HG02571 (cell line): ENCODE data around the gene METRN.
"Not testable (repeated sequence)": the region's sequence is repeated elsewhere in the genome, so short reads cannot be mapped to it uniquely, and the experiment has no call there.

Experiments
- ATAC-seq: cut with Tn5 transposase; IDR thresholded peaks from one replicate; pipeline ENCODE4 v1.9.1; 2021; ENCODE audit warnings: mild to moderate bottlenecking, moderate library complexity; ENCODE audit not compliant: unreplicated experiment

METRN gene

DNA sequence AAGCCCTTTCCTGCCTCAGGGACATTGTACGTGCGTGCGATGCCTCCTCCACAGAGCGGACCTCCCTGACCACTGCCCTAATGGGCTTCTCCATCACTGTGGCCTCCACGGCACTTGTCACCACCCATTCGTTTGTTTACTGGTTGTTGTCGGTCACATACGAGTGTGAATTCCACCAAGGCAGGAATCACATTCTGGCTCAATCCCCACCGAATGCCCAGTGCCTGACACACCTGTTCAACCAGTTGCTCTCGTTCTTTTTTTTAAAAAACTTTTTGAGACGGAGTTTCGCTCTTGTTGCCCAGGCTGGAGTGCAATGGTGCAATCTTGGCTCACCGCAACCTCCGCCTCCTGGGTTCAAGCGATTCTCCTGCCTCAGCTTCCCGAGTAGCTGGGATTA, 23.7 kb upstream of the METRN start:
- not testable (repeated sequence) for ATAC-seq

DNA sequence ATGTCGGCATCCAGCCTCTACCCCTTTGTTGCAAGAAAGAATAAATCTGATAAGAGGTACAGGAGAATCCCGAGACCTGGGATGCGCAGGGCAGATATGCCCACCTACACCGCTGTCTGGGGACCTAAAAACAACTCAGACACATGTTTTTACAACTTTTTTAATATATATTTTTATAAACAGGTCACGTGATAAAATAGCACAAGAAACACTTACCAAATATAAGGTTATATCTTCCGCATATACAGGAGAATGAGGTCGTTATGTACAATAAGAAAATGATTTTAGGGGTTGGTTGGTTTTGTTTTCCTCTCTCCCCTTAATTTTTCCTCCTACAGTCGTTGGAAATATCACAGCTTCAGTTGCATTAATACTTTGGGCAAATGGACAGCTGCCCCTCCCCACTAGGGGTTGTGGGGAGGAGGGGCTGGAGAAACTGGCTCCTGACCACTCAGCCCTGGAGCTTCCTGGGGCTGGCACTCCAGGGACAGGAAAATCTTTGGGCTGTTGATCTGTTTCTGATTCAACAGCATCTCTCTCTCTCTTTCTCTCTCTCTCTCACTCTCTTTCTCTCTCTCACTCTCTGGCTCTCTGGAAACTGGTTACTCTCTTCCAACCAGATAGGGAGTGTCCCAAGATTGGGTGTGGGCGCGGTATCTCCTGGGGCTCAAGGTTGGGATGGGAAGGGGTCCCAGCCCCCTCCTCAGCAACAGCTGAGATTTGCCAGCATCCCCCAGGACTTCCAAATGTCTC, 22.4 kb upstream of the METRN start:
- ATAC-seq, result no peak

DNA sequence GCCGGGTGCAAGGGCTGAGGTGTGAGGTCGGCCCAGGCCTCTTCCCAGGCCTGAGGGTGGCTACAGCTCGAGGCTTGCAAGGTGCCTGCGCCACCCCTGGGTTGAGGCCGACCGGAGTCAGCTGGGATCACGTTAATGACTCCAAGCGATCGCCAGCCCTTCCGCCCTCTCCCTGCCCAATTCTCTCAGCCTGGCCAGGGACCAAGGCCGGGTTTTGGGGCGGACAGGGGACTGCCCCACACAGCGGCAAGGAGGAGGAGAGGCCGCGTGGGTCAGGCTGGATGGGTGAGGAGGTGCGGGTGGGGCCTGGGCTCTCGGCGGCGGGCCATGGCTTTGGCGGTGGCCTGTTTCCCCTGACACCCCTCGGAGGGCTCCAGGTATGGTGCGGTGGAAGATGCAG, 21.6 kb upstream of the METRN start:
- ATAC-seq, result no peak

DNA sequence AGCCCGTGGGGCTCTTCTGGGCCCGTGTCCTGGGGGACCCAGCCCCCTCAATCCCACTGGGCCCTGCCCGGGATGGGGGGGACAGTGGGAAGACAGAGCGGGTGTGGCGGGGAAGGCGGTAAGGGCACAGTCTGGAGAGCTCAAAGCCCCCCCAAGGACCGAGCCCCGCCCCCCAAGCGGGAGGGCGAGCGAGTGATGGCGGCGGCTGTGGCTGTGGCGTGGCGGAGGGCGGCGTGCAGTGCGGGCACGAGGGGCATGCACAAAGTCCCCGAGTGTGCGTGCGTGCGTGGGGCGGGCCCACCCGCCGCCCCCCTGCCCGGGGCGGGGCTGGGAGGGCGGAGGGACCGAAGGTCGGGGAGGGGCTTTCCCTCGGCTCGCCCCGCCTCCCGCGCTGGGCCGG, 21.2 kb upstream of the METRN start:
- ATAC-seq, result no peak

DNA sequence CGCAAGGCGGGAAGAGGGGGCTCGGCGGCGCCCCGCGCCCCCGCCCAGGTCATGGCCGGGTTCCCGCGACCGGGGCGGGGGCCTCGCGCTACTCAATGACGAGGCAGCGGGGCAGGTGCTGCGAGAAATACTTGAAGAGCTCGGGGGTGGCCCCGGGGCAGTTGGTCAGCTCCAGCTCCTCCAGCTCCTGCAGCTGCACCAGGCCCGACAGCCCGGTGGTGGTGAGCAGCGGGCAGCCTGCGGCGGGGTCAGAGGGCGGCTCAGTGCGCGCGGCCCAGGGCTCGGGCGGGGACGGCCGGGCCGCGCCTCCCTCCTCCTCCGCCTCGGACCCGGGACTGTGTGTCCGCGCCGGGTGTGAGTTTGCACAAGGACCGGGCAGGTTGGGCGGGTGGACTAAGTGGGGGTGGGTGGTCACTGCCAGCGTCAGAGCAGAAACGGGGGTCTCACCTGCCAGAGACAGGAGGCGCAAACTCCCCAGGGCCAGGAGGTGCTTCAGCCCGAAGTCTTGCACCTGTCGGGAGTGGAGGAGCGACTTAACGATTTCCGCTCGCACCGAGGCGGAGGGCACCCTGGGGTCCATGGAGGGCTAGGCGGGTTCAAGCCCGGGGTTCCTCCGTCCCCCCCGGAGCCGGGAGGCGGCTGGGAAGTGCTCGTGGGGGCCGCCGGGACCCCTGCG, 20.6 kb upstream of the METRN start:
- ATAC-seq, result no peak

DNA sequence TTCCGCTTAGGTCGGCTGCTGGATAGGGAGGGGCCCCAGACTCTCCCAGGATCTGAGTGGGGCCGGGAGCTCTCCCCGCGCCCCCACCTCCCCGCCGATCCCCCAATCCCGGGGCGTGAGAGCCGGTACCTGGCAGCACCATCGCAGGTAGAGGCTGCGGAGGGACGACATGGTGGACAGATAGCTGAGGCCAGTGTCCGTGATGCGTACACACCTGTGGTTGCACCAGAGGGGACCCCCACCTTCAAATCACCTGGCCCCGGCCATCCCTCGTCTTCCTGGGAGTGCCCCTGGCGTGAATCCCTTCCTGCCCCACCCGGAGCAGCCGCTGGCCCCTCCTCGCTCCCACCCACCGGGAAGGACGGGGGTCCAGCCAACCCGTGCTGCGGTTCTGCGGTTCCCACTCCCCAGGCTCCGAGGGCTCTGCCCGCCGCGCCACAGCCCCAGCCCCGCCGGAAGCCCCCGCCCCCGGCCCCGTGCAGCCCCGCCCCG, 20.0 kb upstream of the METRN start:
- ATAC-seq, result no peak

DNA sequence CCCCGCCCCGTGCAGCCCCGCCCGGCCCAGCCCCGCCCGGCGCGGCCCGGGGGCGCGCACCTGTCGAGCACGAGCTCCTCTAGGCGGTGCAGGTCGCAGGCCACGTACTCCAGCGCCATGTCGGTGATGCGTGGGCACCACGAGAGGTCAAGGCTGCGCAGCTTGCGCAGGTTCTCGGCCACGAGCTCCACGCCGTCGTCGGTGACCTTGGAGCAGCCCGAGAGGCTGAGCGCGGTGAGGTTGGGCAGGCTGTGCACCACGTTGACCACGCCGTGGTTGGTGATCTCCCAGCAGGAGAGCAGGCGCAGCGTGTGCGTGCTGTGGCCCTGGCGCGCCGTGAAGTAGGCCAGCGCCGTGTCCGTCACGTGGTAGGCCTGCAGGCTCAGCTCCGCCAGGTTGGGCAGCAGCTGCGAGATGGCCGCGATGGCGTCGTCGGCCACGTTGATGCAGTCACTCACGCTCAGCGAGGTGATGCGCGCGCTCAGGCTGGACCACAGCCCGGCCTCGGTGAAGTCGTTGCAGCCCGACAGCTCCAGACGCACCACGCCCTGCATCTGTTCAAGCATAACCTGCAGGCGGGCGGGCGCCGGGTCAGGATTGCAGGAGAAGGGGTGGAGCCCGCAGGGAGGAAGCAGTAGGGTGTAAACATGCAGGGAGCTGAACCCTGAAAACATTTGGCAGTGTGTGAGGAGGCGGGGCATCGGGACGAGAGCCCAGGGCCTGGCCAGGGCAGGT, 19.4 kb upstream of the METRN start:
- ATAC-seq, result no peak

DNA sequence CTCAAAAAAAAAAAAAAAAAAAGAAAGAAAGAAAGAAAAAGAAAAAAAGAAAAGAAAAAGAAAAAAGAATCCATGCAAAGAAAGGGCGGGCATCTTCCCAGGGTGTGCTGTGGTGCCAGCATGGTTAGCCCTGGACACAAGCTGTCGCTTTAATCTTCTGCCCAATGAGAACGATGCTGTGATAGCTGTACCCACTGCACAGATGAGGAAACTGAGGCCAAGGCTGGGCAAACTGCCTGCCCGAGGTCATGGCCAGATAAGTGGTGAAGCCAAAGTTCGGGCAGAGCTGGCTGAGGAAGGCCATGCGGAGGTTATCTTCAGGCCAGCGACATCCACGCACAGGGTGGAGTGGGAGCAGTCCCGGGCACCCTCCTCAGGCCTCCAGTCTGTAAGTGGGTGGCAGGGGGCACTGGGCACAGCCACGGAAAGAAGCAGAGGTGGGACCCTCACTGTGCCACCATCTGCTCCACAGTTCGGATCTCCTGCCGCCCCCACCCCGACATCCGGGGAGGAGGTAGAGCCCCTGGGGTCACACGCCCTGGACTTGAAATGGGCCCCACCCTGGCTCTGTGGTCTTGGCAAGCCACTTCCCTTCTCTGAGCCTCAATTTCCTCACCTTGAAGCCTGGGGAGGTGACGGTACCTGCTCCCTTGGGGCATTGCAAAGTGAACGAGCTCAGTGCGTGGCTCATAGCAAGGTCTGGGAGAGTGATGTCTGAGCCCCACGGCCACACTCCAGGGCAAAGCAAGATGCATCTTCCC, 15.8 kb upstream of the METRN start:
- no peak for ATAC-seq

DNA sequence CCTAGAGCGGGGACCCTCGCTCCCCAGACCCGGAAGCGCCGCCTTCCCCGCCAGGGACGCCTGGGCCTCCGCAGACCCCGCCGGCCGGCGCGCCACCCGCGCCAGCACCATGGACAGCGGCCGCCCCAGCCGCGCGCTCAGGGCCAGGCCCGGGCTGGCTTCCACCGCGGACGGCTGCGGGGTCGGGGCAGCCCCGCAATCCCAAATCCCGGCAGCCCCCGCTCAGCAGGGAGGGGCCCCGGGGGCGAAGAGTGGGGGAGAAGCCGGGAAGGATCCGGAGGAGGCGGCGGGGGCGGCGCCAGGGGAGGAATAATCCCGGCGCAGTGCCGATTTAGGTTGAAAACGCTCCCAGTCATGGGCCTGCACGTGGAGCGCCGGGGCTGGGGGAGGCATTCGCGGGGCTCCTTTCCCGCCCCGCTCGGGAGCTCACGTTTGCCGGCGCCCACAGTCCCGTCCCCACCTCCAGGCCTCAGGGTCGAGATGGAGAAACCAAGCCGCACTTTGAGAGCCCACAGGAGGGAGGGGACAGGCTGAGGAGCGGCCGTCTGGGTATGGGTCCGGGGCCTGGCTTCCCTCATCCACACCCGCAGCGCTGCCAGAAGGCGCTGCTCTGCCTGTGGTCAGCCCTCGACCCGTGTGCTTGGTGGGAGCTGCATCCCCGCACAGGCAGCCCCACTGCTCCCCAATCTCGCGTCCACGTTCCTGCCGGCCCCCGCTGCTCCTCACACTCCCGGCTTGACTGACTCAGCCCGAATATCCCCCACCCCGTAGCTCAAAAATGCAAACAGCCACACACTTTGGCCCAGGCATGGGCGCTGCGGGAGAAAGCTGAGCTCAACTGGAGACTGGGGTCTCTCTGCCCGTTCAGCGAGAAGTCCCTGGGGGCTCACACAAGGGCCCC, 14.0 kb upstream of the METRN start:
- no peak for ATAC-seq

DNA sequence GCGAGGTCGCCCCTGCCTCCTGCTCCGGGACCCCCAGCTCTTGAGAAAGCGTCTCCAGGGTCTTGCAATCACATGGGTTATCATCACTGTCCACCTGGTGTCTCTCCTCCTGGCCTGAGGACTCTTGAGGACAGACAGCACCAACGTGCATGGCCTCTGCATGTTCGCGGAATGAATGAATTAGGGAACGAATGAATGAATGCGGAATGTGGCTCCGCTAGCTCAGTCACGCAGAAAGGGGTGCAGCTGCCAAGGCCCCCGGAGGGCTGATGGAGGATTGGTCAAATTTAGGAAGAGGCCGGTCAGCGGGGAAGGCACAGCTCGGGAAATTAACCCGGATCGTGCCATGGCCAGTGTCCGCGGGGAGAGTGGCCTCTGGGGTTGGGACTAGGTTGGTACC, 12.6 kb upstream of the METRN start:
- no peak for ATAC-seq

DNA sequence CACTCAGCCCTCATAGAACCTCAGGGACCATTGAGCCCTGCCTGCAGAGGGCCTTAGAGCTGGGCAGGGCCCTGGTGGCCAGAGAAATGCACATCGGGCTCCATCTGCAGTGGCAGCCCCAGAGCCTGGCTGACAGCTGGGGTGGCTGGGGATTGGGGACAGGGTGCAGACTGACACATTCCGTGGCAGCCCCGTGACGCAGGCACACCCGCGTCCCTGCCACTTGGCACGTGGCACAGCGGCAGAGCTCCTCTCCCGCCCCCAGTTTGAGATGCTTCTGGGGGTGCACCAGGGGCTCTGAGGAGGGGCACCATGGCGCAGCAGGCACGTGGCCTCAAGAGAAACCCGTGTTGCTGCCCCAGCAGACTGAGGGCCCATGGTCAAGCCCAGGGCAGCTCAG, 11.5 kb upstream of the METRN start:
- no peak for ATAC-seq

DNA sequence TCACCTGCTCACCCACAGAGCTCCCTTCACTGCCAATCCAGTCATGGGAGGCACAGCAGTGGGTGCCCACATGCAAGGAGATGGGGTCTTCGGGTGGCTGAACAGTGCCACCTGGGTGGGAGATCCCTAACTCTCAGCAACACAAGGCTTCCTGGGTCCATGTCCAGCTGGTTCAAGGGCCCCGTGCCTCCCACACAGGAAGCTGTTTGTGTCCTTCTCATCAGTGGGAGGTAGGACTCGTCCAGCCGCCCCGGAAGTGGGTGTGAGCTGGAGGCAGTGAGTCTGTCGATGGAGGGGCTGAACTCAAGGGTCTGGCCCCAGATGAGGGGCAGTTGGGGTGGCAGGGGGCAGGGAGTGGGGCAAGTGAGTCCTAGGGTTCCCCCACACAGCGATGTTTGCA, 10.9 kb upstream of the METRN start:
- ATAC-seq, result no peak

DNA sequence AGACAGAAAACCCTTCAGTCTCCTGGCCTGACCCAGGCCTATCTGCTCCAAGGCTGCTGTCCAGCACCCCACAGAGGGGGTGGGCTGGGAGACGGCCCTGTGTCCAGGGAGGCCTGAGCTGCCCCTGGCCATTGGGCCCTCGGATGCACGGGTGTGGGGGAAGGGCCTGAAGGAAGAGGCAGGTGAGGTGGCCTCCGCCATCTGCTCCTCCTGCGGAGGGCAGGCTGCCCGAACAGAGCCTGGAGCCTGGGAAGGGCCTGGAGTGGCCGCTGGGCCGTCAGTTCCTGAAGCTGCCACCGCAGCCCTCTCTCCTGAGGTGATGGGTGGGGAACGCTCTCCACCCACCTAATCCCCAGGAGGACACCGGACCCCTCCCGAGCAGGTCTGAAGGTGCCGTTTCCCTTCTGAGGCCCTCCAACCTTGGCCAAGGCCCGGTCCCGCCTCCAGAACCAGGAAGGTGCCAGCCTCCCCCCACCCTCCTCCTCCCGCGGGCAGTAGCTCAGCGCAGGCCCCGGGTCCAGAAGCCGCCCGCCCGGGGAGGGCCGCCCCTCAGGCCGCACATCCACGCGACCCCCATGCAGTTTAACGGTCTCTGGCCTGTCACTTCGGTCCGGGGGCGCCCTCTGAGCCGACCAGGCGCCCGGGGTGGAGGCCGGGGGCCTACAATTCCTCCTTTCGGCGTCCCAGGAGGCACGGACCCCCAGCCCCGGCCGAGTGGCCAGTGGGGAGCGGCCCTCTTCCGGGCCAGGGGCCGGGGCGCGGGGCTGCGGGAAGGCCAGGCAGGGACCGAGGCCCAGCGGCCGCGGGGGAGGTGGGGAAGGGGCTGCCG, 10.2 kb upstream of the METRN start:
- ATAC-seq, result no peak

DNA sequence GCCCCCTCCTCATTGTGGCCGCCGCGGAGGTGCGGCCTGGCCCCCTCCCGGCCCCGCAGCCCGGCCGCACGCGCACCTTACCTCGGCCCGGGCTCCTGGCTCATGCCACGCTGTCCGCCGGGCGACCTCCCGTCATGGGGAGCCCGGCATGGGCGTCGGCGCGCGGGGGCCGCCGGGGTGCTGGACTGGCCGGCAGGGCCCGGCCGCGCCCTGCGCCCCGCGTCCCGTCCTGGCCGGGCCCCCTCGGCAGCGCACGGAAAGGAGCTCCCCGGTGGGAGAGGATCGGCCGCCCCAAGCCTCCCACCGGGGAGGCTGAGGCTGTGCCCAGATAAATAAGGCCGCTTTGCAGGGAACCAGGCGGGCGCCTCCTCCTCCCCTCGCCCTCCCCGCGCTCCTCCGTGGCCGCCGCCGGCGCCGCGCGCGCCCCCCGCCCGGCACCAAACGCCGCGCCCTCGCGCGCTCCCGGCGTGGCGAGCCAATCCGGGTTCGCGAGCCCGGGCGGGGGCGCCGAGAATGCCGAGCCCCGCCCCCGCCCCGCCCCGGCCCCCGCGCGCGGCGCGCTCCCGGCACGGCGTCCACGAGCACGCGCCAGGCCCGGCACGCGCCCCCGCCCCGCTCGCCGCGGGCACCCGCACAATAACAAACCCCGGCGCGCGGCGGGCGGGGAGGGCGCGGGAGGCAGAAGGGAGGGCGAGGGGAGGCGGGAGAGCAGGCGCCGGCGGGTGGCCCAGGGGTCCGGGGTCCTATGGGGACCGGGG, 9.3 kb upstream of the METRN start, which contains the start of gene FBXL16:
FBXL16 (minus strand) TSS at position 371 of the 758 bp plus-strand sequence. CDS start 8,396 bp downstream, outside the sequence.
- ATAC-seq, result no peak

DNA sequence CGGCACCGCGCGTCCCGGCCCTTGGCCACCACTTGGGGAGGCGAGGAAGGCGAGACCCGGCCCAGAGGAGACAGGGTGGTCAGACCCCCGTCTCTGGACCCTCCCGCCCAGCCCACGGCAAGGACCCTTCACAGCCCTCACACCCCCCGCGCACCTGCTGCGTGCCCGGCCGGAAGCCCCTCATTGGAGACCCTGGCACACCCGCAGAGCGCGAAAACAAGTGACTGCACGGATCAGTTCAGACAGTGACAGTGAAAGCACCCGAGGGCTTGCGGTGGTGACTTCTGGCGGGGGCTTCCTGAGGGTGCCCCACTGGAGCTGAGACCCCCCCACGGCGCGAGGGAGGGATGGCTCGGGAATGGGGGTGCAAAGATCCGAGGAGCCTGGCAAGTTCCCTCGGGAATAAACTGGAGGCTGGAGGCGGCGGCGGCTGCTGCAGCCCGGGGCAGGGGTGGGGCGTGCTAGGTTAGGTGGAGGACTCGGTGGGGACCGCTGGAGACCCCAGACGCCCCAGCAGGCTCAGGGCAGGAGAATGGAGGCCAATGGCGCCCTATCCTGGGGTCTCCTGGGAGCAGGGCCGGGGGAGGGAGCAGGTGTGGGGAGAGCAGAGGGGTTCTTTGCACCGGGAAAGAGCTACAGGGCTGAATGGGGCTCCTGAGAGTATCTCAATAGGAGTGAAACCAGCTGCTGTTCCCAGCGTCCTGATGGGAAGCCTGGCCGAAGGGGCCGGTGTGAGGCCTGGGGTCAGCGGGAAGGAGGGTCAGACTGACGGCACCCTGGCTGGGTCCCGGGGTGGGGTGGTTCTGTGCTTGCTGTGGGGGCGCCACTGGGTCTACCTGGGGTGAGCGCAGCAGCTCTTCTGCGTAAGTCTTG, 8.5 kb upstream of the METRN start:
- ATAC-seq, result no peak

DNA sequence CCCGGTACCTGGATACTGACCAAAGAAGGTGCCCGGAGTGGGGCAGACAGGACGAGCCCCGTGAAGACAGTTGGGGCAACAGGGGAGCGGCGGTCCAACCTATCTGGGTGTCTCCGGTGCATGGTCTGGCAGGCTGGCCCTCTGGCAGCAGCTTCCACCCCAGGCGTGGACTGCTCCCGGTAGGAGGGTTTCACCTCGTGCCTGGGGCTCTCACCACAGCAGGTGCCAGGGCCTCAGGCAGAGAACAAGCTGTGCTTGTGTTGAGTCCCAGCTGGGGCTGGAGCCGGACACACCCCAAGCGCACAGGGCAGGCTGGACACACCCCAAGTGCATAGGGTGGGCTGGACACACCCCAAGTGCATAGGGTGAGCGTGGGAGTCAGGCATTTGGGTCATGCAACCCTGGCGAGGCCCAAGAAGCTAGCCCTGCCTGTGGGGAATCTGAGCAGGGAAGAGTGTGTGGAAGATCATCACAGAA, 7.8 kb upstream of the METRN start:
- ATAC-seq, result no peak

DNA sequence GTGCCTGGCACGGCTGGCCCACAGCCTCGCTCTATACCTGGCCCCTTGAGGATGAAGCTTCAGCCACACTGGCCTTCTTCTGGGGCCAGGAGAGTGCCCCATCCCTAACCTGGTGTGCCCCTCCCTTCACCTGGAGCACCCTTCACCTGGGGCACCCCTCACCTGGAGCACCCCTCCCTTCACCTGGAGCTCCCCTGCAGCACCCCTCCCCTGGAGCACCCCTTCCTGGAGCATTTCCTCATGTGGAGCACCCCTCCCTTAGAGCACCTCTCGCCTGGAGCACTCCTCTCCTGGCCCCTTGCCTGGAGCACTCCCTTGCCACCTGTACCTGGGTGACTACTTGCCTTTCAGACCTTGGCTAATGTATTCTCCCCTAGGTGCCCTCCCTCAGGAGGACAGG, 6.9 kb upstream of the METRN start:
- no peak for ATAC-seq
